Measurements from ENCODE around the gene SERPINB11.

DNA sequence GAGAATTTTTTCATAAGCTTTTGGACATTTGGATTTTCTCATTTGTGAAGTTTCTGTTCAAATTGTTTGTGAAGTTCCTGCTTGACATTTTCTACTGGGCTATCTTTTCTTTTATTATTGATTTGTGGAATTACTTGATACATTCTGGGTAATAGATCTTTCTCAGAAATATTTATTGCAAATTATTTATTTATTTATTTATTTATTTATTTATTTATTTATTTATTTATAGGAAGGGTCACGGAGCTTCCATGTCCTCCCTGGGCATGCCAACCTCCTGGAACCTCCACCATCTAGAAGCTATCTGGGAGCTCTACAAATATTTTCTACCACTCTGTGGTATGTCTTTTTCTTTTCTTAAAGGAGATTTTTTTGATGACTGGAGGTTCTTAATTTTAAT, 46.7 kb downstream of the SERPINB11 start:
- TF ChIP-seq, protein P1, sequence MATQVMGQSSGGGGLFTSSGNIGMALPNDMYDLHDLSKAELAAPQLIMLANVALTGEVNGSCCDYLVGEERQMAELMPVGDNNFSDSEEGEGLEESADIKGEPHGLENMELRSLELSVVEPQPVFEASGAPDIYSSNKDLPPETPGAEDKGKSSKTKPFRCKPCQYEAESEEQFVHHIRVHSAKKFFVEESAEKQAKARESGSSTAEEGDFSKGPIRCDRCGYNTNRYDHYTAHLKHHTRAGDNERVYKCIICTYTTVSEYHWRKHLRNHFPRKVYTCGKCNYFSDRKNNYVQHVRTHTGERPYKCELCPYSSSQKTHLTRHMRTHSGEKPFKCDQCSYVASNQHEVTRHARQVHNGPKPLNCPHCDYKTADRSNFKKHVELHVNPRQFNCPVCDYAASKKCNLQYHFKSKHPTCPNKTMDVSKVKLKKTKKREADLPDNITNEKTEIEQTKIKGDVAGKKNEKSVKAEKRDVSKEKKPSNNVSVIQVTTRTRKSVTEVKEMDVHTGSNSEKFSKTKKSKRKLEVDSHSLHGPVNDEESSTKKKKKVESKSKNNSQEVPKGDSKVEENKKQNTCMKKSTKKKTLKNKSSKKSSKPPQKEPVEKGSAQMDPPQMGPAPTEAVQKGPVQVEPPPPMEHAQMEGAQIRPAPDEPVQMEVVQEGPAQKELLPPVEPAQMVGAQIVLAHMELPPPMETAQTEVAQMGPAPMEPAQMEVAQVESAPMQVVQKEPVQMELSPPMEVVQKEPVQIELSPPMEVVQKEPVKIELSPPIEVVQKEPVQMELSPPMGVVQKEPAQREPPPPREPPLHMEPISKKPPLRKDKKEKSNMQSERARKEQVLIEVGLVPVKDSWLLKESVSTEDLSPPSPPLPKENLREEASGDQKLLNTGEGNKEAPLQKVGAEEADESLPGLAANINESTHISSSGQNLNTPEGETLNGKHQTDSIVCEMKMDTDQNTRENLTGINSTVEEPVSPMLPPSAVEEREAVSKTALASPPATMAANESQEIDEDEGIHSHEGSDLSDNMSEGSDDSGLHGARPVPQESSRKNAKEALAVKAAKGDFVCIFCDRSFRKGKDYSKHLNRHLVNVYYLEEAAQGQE (IDR thresholded peaks at IDR 0.05; ENCODE audit: borderline replicate concordance): no peak
- no peak for TF ChIP-seq POLR2AphosphoS5 (IDR thresholded peaks at IDR 0.05)
